Endothelial cell of umbilical vein (primary cell): ENCODE data around the gene CYP3A5.

Experiments used
- CTCF ChIP-seq, 2 donors: IDR thresholded peaks; 1 replicate in 1 of 2; 2 replicates in 1 of 2; pipeline ENCODE4 v1.5.1; 2011; ENCODE audit warnings: low read length in 2 of 2, mild to moderate bottlenecking in 2 of 2, moderate library complexity in 2 of 2, control low read depth in 1 of 2, inconsistent platforms in 1 of 2, low read depth in 1 of 2; ENCODE audit not compliant: insufficient read depth in 1 of 2; ENCODE audit errors: extremely low read depth in 1 of 2
- FOS ChIP-seq: IDR thresholded peaks from 2 replicates; pipeline ENCODE4 v1.6.1; 2011; ENCODE audit warnings: mild to moderate bottlenecking, low read length, moderate library complexity, borderline replicate concordance; ENCODE audit not compliant: insufficient read depth
- GATA2 ChIP-seq: IDR thresholded peaks from 2 replicates; pipeline ENCODE4 v1.7.0; 2011; ENCODE audit warnings: low read depth, mild to moderate bottlenecking, moderate library complexity, mixed read lengths, low read length; ENCODE audit not compliant: insufficient read length, insufficient read depth
- JUN ChIP-seq: IDR thresholded peaks from 2 replicates; pipeline ENCODE4 v1.6.1; 2011; ENCODE audit warnings: borderline replicate concordance, low read depth; ENCODE audit not compliant: insufficient read length, insufficient read depth
- MAX ChIP-seq: IDR thresholded peaks from 2 replicates; pipeline ENCODE4 v1.6.1; 2011; ENCODE audit not compliant: insufficient read depth, insufficient read length
- POLR2A ChIP-seq: IDR thresholded peaks from 2 replicates; pipeline ENCODE4 v1.6.1; 2012; ENCODE audit warnings: low read depth, mild to moderate bottlenecking, control low read depth, low read length
- POLR2AphosphoS5 ChIP-seq: IDR thresholded peaks from 2 replicates; pipeline ENCODE4 v1.6.1; 2012; ENCODE audit warnings: low read depth, mild to moderate bottlenecking, control low read depth, low read length, moderate library complexity; ENCODE audit not compliant: insufficient read depth

GRCh38 chr7:99651290-99651689 lies 28.5 kb downstream of the CYP3A5 start:
- TF ChIP-seq CTCF (IDR thresholded peaks at IDR 0.05; ENCODE audit: extremely low read depth in 1 of 2, insufficient read depth in 1 of 2, low read depth in 1 of 2, low read length in 2 of 2) (no peak), GATA2 (no peak), POLR2A (no peak), POLR2AphosphoS5 (no peak), MAX (no peak), FOS (no peak), JUN (no peak)
